Astrocyte of the spinal cord (primary cell): ENCODE results near the gene UMPS.

Experiments used
- DNase-seq: peaks from one replicate; pipeline ENCODE4 v3.0.0; 2011; ENCODE audit warnings: low read depth, low spot score
- H3K4me3 ChIP-seq: 2 replicates; pipeline ENCODE4 v1.5.1; 2011; ENCODE audit warnings: low read depth, mild to moderate bottlenecking, low read length, moderate library complexity
- CTCF ChIP-seq: IDR thresholded peaks from 2 replicates; pipeline ENCODE4 v1.5.1; 2012; ENCODE audit warnings: low read depth, mild to moderate bottlenecking, low read length, inconsistent platforms
- in situ Hi-C: cut with HindIII; loops from 2 replicates; pipeline ENCODE4 v1.10.0; 2017; ENCODE audit warnings: low sequenced_read_pairs

Gene UMPS

GRCh38 chr3:124766113-124767095, 36.2 kb downstream of the UMPS start:
- no peak overlapping the region for H3K4me3 ChIP-seq
- TF ChIP-seq CTCF = no peak
- in situ Hi-C loops = no loop called here
- DNase-seq = no peak

GRCh38 chr3:124767264-124767663, 37.0 kb downstream of the UMPS start:
- no peak for TF ChIP-seq CTCF
- DNase-seq = no peak
- no peak overlapping the region for H3K4me3 ChIP-seq
- in situ Hi-C loops = no loop called here

GRCh38 chr3:124767691-124768090, 37.4 kb downstream of the UMPS start:
- H3K4me3 ChIP-seq = no peak overlapping the region
- in situ Hi-C loops = no loop called here
- DNase-seq = no peak
- no peak for TF ChIP-seq CTCF

- no peak overlapping the region for H3K4me3 ChIP-seq
- in situ Hi-C loops = no loop called here
- peak; percentile 40 for TF ChIP-seq CTCF
- no peak for DNase-seq
Measured at GRCh38 chr3:124768812-124769211, 38.6 kb downstream of the UMPS start.

- TF ChIP-seq CTCF = no peak
- DNase-seq = no peak
- in situ Hi-C loops = no loop called here
- no peak overlapping the region for H3K4me3 ChIP-seq
Measured at GRCh38 chr3:124769462-124769861, 39.2 kb downstream of the UMPS start.

- in situ Hi-C loops = no loop called here
- no peak overlapping the region for H3K4me3 ChIP-seq
- no peak for TF ChIP-seq CTCF
- DNase-seq = no peak
Measured at GRCh38 chr3:124770336-124771082, 40.3 kb downstream of the UMPS start.
